Effector memory CD8-positive, alpha-beta T cell (primary cell): ENCODE measurements around the gene ARHGAP21.
"Not testable (repeated sequence)": the region's sequence is repeated elsewhere in the genome, so short reads cannot be mapped to it uniquely, and the experiment has no call there.

Experiments used
- ATAC-seq: fragments of 150-1000 bp; cut with Tn5 transposase; replicated peaks from 2 replicates; pipeline ENCODE4 v1.10.0; 2021; ENCODE audit warnings: mild to moderate bottlenecking, moderate library complexity
- DNase-seq, 3 experiments: peaks; one replicate each; pipeline ENCODE4 v3.0.0; 2021
- H3K27ac Mint-ChIP-seq, 2 donors: one replicate each; pipeline ENCODE4 v1.8.0; 2022; ENCODE audit warnings: mild to moderate bottlenecking in 2 of 2, mixed read lengths in 2 of 2, moderate library complexity in 2 of 2
- H3K27me3 Mint-ChIP-seq, 2 donors: one replicate each; pipeline ENCODE4 v1.8.0; 2022; ENCODE audit warnings: mixed read lengths in 2 of 2
- H3K36me3 Mint-ChIP-seq: one replicate; pipeline ENCODE4 v1.8.0; 2022; ENCODE audit warnings: mild to moderate bottlenecking, moderate library complexity, mixed read lengths; ENCODE audit not compliant: insufficient read depth
- H3K4me1 Mint-ChIP-seq, 2 donors: one replicate each; pipeline ENCODE4 v1.8.0; 2022; ENCODE audit warnings: low read depth in 2 of 2, mixed read lengths in 2 of 2
- H3K4me3 Mint-ChIP-seq, 2 donors: one replicate each; pipeline ENCODE4 v1.8.0; 2022; ENCODE audit warnings: mild to moderate bottlenecking in 2 of 2, mixed read lengths in 2 of 2, moderate library complexity in 2 of 2
- H3K9me3 Mint-ChIP-seq, 2 donors: one replicate each; pipeline ENCODE4 v1.8.0; 2022; ENCODE audit warnings: mixed read lengths in 2 of 2
- total RNA-seq, 9 experiments: gene quantifications; one replicate each; lab custom pipeline; 2026; lab: John Stamatoyannopoulos, UW

The ARHGAP21 gene
- total RNA-seq = 36.3 to 234 (median 69.2) reads per million in 9 experiments

DNA sequence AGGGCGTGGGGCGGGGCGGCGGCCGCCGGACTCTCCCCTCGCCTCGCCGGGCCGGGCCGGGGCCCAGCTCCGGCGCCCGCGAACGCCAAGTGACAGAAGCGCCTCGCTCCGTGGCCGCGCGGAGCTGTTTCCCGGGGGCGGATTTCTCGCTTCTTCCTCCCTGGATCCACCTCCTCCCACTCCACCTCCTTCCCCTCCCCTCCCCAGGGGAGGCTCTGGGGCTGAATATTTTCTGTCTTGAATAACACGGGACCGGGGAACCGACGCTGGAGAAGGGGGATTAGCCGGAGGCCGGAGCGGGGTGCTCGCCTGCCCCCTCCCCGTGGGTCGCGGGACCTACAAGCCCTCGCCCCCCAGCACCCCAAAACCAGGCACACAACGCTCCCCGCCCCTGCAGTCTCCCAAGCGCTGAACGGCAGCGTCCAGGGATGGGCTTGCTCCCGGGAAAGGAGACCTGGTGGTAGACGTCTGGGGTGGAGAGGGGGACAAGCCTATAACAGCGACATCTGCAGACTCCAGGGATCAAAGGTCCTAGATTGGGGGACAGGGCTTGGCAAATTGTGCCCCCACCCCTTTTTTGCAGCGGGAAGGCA, at the start of gene ARHGAP21:
Gene ARHGAP21, minus strand, starts transcription at position 100 of the 593 bp plus-strand sequence. CDS start 1,988 bp downstream, outside the sequence.
- Mint-ChIP-seq H3K27me3 (no peaks in the 10 kb centered on the region), H3K36me3 (peaks cover 10% of the 10 kb centered on the region), H3K9me3 (no peaks in the 10 kb centered on the region), H3K4me1 (peaks cover 5 to 14% of the 10 kb centered on the region in 2 donors), H3K4me3 (peak within 1 kb of the TSS; percentile 88 to 92), H3K27ac (peak within 1 kb of the TSS; percentile 84 to 91)
- ATAC-seq (peak; percentile 8), DNase-seq (peak; percentile 10 to 28 (median 18))

DNA sequence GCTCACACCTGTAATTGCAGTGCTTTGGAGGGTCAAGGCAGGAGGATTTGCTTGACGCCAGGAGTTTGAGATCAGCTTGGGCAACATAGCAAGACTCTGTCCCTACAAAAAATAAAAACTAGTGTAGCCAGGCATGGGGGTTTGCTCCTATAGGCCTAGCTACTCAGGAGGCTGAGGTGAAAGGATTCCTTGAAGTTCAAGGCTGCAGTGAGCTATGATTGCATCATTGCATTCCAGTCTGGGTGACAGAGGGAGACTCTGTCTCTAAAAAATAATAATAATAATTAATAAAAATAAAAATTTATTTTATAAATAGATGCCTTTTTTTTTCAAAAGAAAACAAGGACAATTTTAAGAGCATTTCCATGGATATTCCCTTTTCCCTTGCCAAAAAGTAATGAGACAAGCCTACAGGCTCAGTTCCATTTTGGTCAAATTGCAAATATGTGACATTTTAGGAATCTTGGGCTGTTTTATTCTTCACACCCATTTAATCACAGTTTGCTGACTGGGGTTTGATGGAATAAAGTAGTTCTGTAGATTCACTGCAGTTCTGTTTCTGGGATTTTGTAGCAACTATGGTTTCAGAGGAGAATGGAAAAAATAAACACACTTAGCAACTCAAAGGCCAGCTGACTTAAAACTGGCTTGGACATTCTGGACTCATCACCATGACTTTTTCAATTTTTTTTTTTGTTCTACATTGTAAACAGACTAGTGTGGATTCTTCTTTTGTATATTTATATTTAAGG, 48.4 kb upstream of the ARHGAP21 start:
- Mint-ChIP-seq H3K4me1 (no peaks in the 10 kb centered on the region), H3K27me3 (peaks cover 0 to 15% of the 10 kb centered on the region in 2 donors), H3K4me3 (no peak overlapping the region), H3K36me3 (no peaks in the 10 kb centered on the region), H3K27ac (no peak overlapping the region), H3K9me3 (no peaks in the 10 kb centered on the region)
- no peak for DNase-seq
- ATAC-seq = no peak

DNA sequence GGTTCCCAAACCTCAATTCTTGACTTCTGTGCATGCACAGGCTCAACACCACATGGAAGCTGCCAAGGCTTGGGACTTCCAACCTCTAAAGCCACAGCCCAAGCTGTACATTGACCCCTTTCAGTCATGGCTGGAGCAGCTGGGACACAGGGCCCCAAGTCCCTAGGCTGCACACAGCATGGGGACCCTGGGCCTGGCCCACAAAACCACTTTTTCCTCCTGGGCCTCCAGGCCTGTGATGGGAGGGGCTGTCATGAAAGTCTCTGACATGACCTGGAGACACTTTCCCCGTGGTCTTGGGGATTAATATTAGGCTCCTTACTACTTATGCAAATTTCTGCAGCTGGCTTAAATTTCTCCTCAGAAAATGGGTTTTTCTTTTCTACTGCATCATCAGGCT, 41.3 kb upstream of the ARHGAP21 start:
- not testable (repeated sequence) for DNase-seq, H3K9me3 Mint-ChIP-seq, ATAC-seq, H3K27me3 Mint-ChIP-seq, H3K4me3 Mint-ChIP-seq, H3K4me1 Mint-ChIP-seq, H3K27ac Mint-ChIP-seq, H3K36me3 Mint-ChIP-seq

DNA sequence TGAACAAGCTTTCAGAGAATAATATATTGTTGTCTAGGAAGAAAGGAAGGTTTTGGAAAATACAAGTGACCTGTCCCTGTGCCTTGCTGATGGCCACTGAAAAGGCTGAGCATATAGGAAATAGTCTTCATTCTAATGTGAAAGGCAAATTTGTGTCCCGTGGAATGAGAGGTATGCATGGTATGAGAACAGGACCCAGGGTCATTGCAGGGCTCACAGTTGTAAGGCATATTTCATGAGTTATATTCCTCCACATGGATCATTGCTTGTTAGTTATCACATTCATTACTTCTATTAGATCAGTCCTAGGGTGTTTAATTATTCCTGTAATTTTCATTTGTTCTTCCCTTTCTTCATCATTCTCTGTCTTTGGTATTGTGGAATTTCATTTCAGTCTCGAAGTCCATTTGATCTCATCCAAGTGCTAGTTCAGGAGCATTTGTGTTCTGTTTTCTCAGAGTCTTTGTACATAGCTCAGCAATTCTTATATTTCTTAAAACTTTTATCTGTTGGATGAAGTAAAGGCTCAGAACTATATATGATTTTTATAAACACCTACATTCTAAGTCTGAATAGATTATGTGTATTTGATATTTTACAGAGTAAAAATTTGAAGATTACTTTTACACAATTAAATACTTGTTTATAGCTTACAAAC, 39.4 kb upstream of the ARHGAP21 start:
- ATAC-seq (no peak), DNase-seq (no peak)
- Mint-ChIP-seq H3K4me3 (no peak overlapping the region), H3K9me3 (no peaks in the 10 kb centered on the region), H3K4me1 (no peaks in the 10 kb centered on the region), H3K36me3 (no peaks in the 10 kb centered on the region), H3K27ac (no peak overlapping the region), H3K27me3 (no peaks in the 10 kb centered on the region)

DNA sequence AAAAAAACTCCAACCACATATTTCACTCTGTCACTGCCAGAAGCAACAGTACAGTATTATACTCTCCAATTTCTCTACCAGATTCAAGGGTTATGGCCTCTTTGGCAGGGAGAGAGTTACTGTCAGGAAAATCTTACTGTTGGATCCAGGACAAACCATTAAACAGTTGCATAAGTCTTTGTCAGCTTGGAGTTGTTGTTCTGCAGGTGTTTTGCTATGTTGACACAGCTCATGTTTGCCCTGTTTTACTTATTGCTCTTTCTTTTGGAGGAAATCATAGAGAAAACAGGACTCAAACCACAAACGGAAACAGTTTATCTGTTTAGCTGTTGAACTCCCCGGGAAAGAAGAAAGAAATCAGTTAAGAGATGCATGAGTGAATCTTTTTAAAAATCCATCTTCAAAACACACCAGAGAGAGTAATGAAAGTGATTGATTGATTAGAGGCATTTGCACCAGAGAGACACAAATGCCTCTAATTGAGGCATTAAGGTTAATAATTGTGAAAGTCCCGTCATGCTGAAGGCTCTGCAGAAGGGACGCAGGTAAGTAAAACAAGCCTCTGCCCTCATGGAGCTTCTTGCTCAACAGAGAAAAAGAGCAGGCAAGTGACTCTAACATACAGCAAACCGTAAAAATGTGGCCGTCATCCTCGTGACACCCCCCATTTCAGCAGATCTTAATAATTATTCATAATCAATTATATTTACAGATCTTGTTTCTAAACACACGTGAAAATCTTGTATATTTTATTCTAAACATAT, 38.7 kb upstream of the ARHGAP21 start:
- Mint-ChIP-seq H3K36me3 (no peaks in the 10 kb centered on the region), H3K4me1 (no peaks in the 10 kb centered on the region), H3K27me3 (no peaks in the 10 kb centered on the region), H3K4me3 (no peak overlapping the region), H3K27ac (no peak overlapping the region), H3K9me3 (no peaks in the 10 kb centered on the region)
- ATAC-seq = no peak
- no peak for DNase-seq

DNA sequence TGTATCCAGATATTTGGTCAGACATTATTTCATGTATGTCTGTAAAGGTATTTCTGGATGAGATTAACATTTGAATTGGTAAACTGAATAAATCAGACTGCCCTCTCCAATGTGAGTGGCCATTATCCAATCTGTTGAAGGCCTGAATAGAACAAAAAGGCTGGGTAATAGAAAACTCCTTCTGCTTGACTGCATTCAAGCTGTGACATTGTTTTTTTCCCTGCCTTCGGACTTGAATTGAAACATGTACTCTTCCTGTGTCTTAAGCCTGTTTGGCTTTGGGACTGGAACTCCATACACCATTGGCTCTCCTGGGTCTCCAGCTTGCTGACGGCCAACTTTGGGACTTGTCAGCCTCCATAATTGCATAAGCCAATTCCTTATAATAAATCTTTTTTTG, 36.0 kb upstream of the ARHGAP21 start:
- no peaks in the 10 kb centered on the region for H3K27me3 Mint-ChIP-seq
- no peak for DNase-seq
- H3K36me3 Mint-ChIP-seq = no peaks in the 10 kb centered on the region
- H3K9me3 Mint-ChIP-seq = no peaks in the 10 kb centered on the region
- H3K27ac Mint-ChIP-seq = no peak overlapping the region
- no peak for ATAC-seq
- no peaks in the 10 kb centered on the region for H3K4me1 Mint-ChIP-seq
- H3K4me3 Mint-ChIP-seq = no peak overlapping the region

DNA sequence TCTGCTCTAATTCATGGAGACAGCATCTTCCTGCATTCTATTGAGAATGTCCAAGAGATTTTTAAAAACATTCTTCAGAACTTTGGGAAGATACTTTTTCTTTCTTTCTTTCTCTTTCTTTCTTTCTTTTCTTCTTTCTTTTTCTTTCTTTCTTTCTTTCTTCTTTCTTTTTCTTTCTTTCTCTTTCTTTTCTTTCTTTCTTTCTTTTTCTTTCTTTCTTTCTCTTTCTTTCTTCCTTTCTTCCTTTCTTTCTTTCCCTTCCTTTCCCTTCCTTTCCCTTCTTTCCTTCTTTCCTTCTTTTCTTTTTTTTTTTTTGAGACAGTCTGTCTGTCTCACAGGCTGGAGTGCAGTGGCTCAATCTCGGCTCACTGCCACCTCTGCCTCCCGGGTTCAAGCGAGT, 34.6 kb upstream of the ARHGAP21 start:
- not testable (repeated sequence) for DNase-seq, H3K36me3 Mint-ChIP-seq, H3K4me3 Mint-ChIP-seq, ATAC-seq, H3K4me1 Mint-ChIP-seq, H3K27me3 Mint-ChIP-seq, H3K9me3 Mint-ChIP-seq, H3K27ac Mint-ChIP-seq

DNA sequence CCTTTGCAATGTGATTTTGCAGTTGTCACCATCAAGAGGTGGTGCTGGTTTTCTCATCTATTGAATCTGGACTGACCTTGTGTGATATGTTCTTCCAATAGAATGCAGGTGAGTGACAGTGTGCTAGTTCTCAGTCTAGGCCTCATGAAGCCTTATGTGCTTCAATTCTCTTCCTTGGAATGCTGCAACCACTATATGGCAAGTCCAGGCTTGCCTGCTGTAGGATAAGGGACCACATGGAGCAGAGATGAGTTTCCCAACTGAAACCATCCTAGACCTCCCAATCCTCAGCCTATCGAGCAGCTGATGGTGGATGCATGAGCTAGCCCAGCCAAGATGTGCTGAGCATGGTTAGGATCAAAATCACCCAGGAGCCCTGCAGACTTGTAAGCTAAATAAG, 32.6 kb upstream of the ARHGAP21 start:
- no peak for ATAC-seq
- H3K36me3 Mint-ChIP-seq = no peaks in the 10 kb centered on the region
- no peaks in the 10 kb centered on the region for H3K9me3 Mint-ChIP-seq
- no peaks in the 10 kb centered on the region for H3K27me3 Mint-ChIP-seq
- no peak for DNase-seq
- H3K27ac Mint-ChIP-seq = peak overlapping the region in 1 of 2 donors; percentile 39
- H3K4me1 Mint-ChIP-seq = no peaks in the 10 kb centered on the region
- H3K4me3 Mint-ChIP-seq = no peak overlapping the region

DNA sequence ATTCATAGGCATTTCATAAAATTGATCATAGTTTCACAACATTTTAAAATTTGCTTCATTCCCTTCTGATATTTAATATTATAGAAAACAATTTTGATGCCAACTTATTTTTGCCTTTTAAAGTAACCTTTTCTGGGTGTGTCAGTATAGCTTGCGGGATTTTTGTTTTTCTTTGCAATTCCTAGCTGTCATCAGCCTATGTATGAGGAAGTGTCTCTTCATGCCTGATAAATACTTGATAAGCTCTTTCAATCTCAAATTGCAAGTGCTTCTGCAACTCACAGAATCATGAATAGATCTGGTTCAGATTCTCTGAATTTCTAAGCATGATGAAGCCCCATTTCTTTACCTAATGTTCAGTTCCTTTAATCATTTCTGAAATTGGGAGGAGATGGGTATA, 28.0 kb upstream of the ARHGAP21 start:
- Mint-ChIP-seq H3K27ac (no peak overlapping the region), H3K27me3 (no peaks in the 10 kb centered on the region), H3K4me3 (no peak overlapping the region), H3K9me3 (no peaks in the 10 kb centered on the region), H3K4me1 (no peaks in the 10 kb centered on the region), H3K36me3 (no peaks in the 10 kb centered on the region)
- DNase-seq = no peak
- no peak for ATAC-seq

DNA sequence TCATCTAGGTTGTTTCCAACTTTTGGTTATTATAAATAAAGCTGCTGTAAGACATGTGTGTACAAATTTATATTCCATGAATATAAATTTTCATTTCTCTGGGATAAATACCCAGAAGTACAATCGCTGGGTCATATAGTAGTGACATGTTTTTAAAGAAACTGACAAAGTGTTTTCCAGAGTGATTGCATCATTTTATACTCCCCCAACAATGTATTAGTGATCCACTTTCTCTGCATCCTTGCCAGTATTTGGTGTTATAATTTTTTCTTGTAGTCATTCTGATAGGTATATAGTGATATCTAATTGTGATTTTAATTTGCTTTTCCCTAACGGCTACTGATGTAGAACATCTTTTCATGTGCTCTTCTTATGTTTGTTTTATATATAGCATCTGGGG, 27.0 kb upstream of the ARHGAP21 start:
- DNase-seq = no peak
- no peak for ATAC-seq
- Mint-ChIP-seq H3K36me3 (peaks cover 5% of the 10 kb centered on the region), H3K4me3 (no peak overlapping the region), H3K9me3 (no peaks in the 10 kb centered on the region), H3K4me1 (no peaks in the 10 kb centered on the region), H3K27me3 (no peaks in the 10 kb centered on the region), H3K27ac (no peak overlapping the region)

DNA sequence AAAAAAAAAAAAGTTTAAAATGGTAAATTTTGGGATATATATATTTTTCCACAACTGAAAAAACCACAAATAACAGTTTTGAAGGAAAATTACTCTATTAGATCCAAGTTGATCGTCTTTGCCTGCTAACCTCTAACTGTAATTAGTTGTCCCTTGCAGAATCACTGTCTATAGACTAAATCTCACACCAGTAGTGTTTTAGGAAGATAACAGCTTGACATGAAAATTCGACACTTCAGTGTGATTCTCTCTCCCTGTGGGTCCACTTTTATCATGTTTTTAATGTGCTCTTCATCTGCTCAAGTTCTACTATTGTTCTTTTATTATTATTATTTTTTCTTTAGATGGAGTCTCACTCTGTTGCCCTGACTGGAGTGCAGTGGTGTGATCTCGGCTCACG, 24.5 kb upstream of the ARHGAP21 start:
- no peak overlapping the region for H3K4me3 Mint-ChIP-seq
- no peak overlapping the region for H3K27ac Mint-ChIP-seq
- DNase-seq (no peak), ATAC-seq (no peak)
- H3K4me1 Mint-ChIP-seq = no peaks in the 10 kb centered on the region
- H3K9me3 Mint-ChIP-seq = no peaks in the 10 kb centered on the region
- H3K36me3 Mint-ChIP-seq = peaks cover 6% of the 10 kb centered on the region
- H3K27me3 Mint-ChIP-seq = no peaks in the 10 kb centered on the region

DNA sequence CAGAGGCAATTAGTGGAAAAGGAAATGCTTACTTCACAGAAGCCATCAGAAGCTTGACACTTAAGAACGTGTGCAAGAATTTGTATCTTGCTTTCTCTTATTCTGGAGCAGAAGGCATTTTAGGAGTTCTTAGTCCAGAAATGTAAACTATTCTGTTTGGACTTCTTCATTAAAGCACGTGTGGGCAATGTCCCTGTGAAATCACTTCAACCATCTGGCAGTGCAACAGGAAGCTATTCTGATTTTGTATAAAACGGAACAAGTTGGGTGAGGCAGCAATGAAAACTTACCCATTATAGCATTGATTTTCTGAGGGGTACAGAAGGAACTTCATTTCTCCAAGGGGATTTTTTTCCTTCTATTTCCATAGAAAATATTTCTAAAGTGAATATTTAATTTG, 21.3 kb upstream of the ARHGAP21 start:
- ATAC-seq (no peak), DNase-seq (no peak)
- Mint-ChIP-seq H3K27ac (no peak overlapping the region), H3K4me1 (no peaks in the 10 kb centered on the region), H3K27me3 (no peaks in the 10 kb centered on the region), H3K36me3 (peaks cover 6% of the 10 kb centered on the region), H3K4me3 (no peak overlapping the region), H3K9me3 (no peaks in the 10 kb centered on the region)

DNA sequence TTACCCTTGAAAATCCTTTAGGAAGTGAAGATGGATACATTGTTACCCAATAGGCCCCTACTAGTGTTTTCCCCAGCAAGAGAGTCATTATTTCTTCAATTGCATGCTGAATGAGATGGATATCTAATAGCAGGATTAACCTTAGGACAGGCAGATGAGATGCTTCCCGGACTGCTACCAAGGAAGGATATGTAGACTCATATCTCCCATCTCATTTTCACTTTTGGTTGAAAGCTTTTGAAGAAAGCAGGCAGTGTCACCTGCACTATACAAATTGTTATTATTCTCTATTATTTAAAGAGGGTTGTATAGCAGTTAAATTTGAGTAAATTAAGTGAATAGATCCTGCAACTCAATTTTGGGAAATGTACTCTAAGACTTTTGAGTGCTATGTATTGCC, 17.0 kb upstream of the ARHGAP21 start:
- no peak for ATAC-seq
- Mint-ChIP-seq H3K27ac (no peak overlapping the region), H3K27me3 (no peaks in the 10 kb centered on the region), H3K36me3 (peaks cover 2% of the 10 kb centered on the region), H3K4me3 (no peak overlapping the region), H3K9me3 (no peaks in the 10 kb centered on the region), H3K4me1 (no peaks in the 10 kb centered on the region)
- no peak for DNase-seq
